ENCODE data around the gene CDK9. TPM values are rescaled to one million over a fixed set of nuclear protein-coding genes. Genes with fewer than 3 reads are reported as not detected.

The CDK9 gene
- total RNA-seq, 1 experiment from 2014 or later: 48.7 TPM

- ChIA-PET POLR2A (interaction anchor here (0.7 kb wide), 1 partner anchor 29 kb away, joined by 4 read pairs; no protein-coding TSS in a partner anchor), CTCF (no interaction called here)
- in situ Hi-C loops (cut with HindIII; ENCODE audit: low pct_unique_long_range_greater_than_20kb, low sequenced_read_pairs) (no loop called here), intact Hi-C loops (cut with micrococcal nuclease; ENCODE audit: unreplicated experiment) (no loop called here)
- Histone ChIP-seq H3K27ac (ENCODE audit: low read length) (no peak overlapping the region), H3K4me1 (ENCODE audit: control insufficient read depth, insufficient read depth, low read length) (no peaks in the 10 kb centered on the region), H3K4me3 (ENCODE audit: low read depth in 2 of 2, low read length in 2 of 2) (no peak overlapping the region), H3K36me3 (ENCODE audit: control insufficient read depth, insufficient read depth, low read length) (no peaks in the 10 kb centered on the region), H3K9me3 (ENCODE audit: control insufficient read depth, insufficient read depth, low read depth, low read length) (no peaks in the 10 kb centered on the region), H3K27me3 (ENCODE audit: control insufficient read depth, insufficient read depth, low read length) (no peaks in the 10 kb centered on the region)
- DNase-seq (ENCODE audit: low read depth, low spot score): no peak
- TF ChIP-seq REST (IDR thresholded peaks at IDR 0.05; ENCODE audit: insufficient read depth in 1 of 2, low read depth in 2 of 2, low read length in 1 of 2) (no peak), SIN3A (IDR thresholded peaks at IDR 0.05; ENCODE audit: borderline replicate concordance, insufficient read depth, low read depth, low read length) (no peak), CTCF (IDR thresholded peaks at IDR 0.05) (no peak), TCF7L2 (IDR thresholded peaks at IDR 0.05; ENCODE audit: low read depth, low read length) (no peak), POLR2AphosphoS5 (IDR thresholded peaks at IDR 0.05; ENCODE audit: low read depth, low read length) (no peak)
- no TSS peak for BruUV-seq (replicated peaks)
- ATAC-seq: no peak
These were observed 27.9 kb downstream of the CDK9 start for GRCh38 chr9:127813686-127814226.

GRCh38 chr9:127814619-127815511, 29.0 kb downstream of the CDK9 start:
- ChIA-PET CTCF (no interaction called here), POLR2A (interaction anchor here (0.6 to 0.7 kb wide), 2 partner anchors 30 to 1500 kb away, joined by 4 read pairs; no protein-coding TSS in a partner anchor)
- intact Hi-C loops (cut with micrococcal nuclease; ENCODE audit: unreplicated experiment): no loop called here
- Histone ChIP-seq H3K4me1 (ENCODE audit: control insufficient read depth, insufficient read depth, low read length) (no peaks in the 10 kb centered on the region), H3K36me3 (ENCODE audit: control insufficient read depth, insufficient read depth, low read length) (no peaks in the 10 kb centered on the region), H3K4me3 (ENCODE audit: low read depth in 2 of 2, low read length in 2 of 2) (no peak overlapping the region), H3K9me3 (ENCODE audit: control insufficient read depth, insufficient read depth, low read depth, low read length) (no peaks in the 10 kb centered on the region), H3K27ac (ENCODE audit: low read length) (no peak overlapping the region), H3K27me3 (ENCODE audit: control insufficient read depth, insufficient read depth, low read length) (no peaks in the 10 kb centered on the region)
- TF ChIP-seq SIN3A (IDR thresholded peaks at IDR 0.05; ENCODE audit: borderline replicate concordance, insufficient read depth, low read depth, low read length) (no peak), REST (IDR thresholded peaks at IDR 0.05; ENCODE audit: insufficient read depth in 1 of 2, low read depth in 2 of 2, low read length in 1 of 2) (no peak), CTCF (IDR thresholded peaks at IDR 0.05) (no peak), TCF7L2 (IDR thresholded peaks at IDR 0.05; ENCODE audit: low read depth, low read length) (no peak), POLR2AphosphoS5 (IDR thresholded peaks at IDR 0.05; ENCODE audit: low read depth, low read length) (no peak)
- BruUV-seq (replicated peaks): TSS peak; percentile 94
- ATAC-seq (peak; percentile 17; the same call in 1 of the 2 replicates), DNase-seq (ENCODE audit: low read depth, low spot score) (no peak)
- in situ Hi-C loops (cut with HindIII; ENCODE audit: low pct_unique_long_range_greater_than_20kb, low sequenced_read_pairs): no loop called here
